ENCODE data around the gene GDF2.

GDF2 gene

DNA sequence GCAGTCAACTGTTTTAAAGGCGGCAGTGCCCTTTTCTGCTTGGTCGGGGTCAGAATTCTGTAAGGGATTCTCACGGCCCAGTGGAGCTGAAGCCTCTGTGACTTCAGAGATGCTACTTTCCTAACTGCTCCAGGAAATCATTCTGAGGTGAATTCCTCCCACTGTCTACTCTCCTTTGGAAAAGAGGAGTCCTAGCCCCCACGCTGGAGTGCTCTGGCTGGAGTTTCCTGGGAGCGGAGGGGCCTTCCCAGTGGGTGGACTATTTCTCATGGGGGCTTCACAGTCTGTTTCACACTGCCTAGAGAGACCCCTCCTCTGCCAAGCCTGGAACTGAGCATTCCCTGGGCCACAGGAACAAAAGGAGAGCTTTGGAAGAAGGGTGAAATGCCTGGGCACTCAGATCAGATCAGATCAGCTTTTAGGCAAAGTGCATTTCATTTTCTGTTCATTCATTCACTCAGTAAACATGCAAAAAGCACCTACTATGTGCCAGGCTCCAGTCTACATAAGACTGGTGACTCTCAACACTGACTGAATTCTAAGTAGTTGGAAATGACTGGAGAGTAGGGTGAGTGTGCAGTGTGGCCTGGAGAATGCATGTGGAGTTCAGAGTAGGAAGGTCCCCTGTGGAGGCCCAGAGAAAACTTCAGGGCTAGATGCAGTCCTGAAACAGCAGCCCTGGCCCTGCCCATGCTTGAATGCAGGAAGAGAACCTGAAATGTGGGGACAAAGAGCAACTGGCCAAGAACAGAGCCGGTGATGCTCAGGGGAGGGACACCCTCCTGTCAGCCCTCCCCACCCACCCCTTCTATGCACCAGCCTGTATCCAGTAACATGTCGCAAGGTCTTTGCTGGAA, 49.6 kb downstream of the GDF2 start:
- no peak for DNase-seq

DNA sequence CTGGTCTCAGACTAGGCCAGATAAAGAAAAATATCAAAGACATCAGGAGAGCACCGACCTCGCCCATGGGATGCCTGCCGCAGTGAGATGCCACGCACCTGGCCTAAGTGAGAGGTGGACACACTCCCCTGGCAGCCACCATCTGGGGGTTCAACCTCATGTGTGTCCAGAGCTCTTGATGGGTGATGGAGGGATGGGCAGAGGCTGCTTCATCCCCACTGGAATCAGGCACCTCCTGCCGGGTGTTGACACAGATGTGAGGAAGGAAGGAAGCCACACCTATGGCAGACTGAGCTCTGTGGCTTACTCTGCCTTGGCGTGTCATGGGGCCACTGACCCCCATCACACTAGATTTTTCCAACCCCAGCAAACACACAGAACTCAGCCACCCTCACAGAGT, 50.5 kb downstream of the GDF2 start:
- no peak for DNase-seq

DNA sequence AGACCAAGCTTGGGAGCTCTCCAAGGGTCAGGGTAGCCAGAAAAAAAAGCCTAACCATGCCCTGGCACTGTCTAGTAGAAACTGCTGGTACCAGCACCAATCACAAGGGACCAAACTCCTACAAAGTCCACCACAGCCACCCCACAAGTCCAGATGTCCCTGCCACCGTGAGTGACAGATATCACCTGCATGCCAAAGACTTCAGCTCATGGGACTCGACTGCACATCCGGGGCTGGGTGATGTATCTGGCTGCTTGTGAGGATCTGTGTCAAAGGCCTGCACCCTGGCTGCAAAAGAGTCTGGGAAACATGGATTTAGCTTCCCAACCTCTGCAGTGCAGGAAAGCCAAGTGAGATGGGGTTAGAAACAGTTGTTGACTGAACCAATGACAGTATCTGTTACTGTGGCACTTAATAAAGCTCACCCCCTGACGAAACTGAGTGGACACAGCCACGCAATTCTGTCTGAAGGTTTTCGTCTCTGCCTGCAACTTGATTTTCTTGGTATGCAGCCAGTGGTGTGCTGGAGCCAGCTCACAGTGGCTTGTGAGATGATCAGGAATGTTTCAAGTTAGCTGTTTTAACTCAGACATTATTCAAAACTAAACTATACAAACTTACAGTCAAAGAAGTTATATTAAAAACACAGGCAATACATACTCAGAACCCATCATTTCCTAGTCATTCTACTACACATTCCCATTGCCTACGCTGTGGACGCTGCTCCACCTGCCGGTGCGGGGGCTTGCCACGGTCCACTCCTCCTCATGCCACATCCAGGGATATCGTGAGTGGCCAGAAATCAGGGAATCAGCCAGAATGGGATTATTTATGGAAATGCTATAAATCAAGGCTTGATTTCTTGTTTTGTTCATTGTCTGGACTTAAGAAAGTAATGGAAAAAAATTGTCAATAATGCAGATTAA, 52.6 kb downstream of the GDF2 start:
- no peak for DNase-seq

DNA sequence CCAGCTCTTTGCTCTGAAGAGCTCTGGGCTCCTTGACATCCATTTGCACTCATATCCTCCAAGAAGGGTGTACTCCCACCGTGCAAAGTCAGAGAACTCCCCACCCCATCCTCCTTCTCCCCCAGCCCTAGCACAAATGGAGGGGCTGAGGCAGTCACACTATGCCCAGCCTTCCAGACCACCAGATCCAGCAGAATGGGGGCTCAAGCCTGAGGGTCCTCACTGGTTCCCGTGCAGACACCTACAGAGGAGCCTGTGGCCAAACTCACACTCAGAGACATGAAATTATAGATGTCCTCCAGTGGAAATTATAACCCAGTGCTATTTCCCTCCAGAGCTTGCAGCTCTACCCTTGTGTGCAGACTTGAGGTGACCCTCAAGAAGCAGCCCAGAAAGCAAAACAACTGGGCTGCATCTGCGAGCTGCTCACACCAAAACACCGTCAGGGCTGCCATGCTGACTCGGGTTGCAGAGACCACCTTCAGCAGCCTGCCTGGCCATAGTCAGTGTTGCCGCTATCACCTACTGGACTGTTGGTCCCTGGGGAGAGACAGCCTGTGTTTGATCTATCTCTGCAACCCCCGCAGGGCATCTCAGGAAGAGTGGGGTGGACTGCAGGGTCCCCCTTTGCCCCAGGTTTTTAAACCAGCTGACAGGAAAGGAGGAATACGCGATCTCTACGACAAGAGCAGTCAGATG, 54.4 kb downstream of the GDF2 start:
- no peak for DNase-seq
